GM12892 (cell line): ENCODE measurements around the gene RNU6-8.

ENCODE experiments used
- POLR2A ChIP-seq: IDR thresholded peaks from 2 replicates; pipeline ENCODE4 v1.6.1; 2011; ENCODE audit warnings: low read depth, low read length, control low read depth
- POLR2AphosphoS5 ChIP-seq: IDR thresholded peaks from 2 replicates; pipeline ENCODE4 v1.6.1; 2011; ENCODE audit warnings: low read depth, low read length, control low read depth
- TAF1 ChIP-seq: IDR thresholded peaks from 2 replicates; pipeline ENCODE4 v1.6.1; 2011; ENCODE audit warnings: low read depth, mild to moderate bottlenecking, control low read depth, low read length, borderline replicate concordance

- TF ChIP-seq POLR2A (no peak), TAF1 (no peak), POLR2AphosphoS5 (no peak)
These were observed 1.1 kb downstream of the RNU6-8 start, which contains the start of gene RNU6-7 for GRCh38 chr14:32201816-32202490.
